T-helper 17 cell (primary cell): ENCODE data around the gene CD7. TPM values are rescaled to one million over a fixed set of nuclear protein-coding genes. Genes with fewer than 3 reads are reported as not detected.
"Not testable (repeated sequence)": the region's sequence is repeated elsewhere in the genome, so short reads cannot be mapped to it uniquely, and the experiment has no call there.

ENCODE experiments used
- ATAC-seq: fragments of 150-1000 bp; cut with Tn5 transposase; 2 replicates; pipeline ENCODE4 v1.10.0; 2021; ENCODE audit warnings: mild to moderate bottlenecking, moderate library complexity
- DNase-seq, 3 donors: peaks; one replicate each; pipeline versions ENCODE4 v3.0.0 to v3.0.0-alpha.2; 2020 to 2021
- H3K9me3 ChIP-seq: one replicate; pipeline ENCODE4 v1.7.0; 2013; ENCODE audit warnings: low read length, mild to moderate bottlenecking; ENCODE audit not compliant: control insufficient read depth, poor library complexity, severe bottlenecking
- H3K27ac Mint-ChIP-seq: one replicate; pipeline ENCODE4 v1.8.0; 2022; ENCODE audit warnings: mild to moderate bottlenecking, moderate library complexity, mixed read lengths
- H3K27me3 Mint-ChIP-seq: one replicate; pipeline ENCODE4 v1.8.0; 2022; ENCODE audit warnings: mixed read lengths
- H3K36me3 Mint-ChIP-seq: one replicate; pipeline ENCODE4 v1.8.0; 2022; ENCODE audit warnings: low read depth, mixed read lengths
- H3K4me1 Mint-ChIP-seq: one replicate; pipeline ENCODE4 v1.8.0; 2022; ENCODE audit warnings: mild to moderate bottlenecking, mixed read lengths
- H3K4me3 Mint-ChIP-seq: one replicate; pipeline ENCODE4 v1.8.0; 2022; ENCODE audit warnings: mild to moderate bottlenecking, moderate library complexity, mixed read lengths
- total RNA-seq, 4 donors: library from RNA in 2 of 4; stranded (reverse) in 2 of 4; gene quantifications; one replicate each; pipeline ENCODE4 v1.2.3 and lab custom pipeline; 2022 to 2026

The CD7 gene
- 100 to 1,000 TPM; 119 to 122 TPM for total RNA-seq
- total RNA-seq (lab: John Stamatoyannopoulos, UW): 34.3 to 38.7 reads per million in 2 donors

DNA sequence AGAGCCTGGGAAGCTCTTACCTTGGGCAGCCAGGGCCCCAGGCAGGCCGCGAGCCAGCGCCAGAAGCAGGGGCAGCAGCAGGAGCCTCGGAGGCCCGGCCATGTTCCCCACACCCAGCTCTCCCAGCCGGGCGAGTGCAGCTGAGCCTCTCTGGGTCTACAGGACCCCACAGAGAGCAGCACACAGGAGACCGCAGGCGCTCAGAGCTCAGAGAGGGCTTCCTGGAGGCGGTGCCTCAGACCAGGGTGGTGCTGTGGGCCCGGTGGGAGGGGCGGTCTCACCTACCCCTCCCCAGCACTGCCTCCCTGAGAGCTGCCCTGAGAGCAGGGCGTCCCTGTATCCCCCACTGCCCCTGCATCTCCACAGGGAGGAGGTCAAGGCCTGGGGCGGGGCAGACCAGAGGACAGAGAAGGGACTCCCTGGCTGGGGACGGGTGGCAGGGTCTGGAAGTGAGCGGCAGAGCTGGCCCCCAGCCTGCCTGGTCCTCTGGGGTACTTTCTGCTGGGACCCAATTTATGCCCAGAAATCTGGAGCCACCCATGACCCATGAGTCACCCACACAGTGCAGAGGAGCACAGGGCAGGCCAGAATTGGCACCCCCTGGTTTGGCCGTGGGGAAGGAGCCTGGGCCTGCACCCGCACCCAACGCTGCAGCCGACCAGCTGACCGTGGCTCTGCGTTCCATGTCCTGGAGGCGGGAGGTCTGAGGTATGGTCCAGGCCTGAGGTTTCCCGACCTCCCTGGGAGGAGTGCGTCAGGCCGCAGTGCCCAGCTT is at the start of gene CD7:
CD7 (minus strand) TSS at position 215 of the 775 bp plus-strand sequence; CDS start at position 102, 113 bp downstream.
- peaks cover 22% of the 10 kb centered on the region for H3K4me1 Mint-ChIP-seq
- peak within 1 kb of the TSS; percentile 94 for H3K4me3 Mint-ChIP-seq
- no peaks in the 10 kb centered on the region for H3K9me3 ChIP-seq
- no peaks in the 10 kb centered on the region for H3K27me3 Mint-ChIP-seq
- peak within 1 kb of the TSS; percentile 84 for H3K27ac Mint-ChIP-seq
- no peaks in the 10 kb centered on the region for H3K36me3 Mint-ChIP-seq
- ATAC-seq (peak; percentile 73), DNase-seq (peak in 2 of 3 donors; percentile 39 to 59)

DNA sequence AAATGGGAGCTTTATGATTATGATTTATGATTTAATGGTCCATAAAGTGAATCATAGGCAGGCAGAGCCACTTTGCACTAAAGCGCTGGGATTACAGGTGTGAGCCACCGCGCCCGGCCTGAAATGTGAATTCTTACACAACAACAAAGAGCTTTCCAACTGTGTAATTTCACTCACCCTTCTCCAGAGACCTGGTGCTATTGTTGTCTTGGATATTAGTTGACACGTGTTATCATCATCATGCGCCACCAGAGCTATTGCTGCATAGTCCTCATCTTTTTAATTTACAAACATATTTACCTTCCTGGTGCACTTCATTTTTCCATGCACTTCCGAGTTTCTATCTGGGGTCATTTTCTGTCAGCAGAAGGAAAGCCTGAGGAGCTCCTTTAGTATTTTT is 49.3 kb upstream of the CD7 start:
- no peak for DNase-seq
- Mint-ChIP-seq H3K27me3 (peaks cover 43% of the 10 kb centered on the region), H3K27ac (no peak overlapping the region), H3K36me3 (peaks cover 2% of the 10 kb centered on the region), H3K4me1 (peaks cover 6% of the 10 kb centered on the region), H3K4me3 (no peak overlapping the region)
- no peaks in the 10 kb centered on the region for H3K9me3 ChIP-seq
- ATAC-seq: no peak

DNA sequence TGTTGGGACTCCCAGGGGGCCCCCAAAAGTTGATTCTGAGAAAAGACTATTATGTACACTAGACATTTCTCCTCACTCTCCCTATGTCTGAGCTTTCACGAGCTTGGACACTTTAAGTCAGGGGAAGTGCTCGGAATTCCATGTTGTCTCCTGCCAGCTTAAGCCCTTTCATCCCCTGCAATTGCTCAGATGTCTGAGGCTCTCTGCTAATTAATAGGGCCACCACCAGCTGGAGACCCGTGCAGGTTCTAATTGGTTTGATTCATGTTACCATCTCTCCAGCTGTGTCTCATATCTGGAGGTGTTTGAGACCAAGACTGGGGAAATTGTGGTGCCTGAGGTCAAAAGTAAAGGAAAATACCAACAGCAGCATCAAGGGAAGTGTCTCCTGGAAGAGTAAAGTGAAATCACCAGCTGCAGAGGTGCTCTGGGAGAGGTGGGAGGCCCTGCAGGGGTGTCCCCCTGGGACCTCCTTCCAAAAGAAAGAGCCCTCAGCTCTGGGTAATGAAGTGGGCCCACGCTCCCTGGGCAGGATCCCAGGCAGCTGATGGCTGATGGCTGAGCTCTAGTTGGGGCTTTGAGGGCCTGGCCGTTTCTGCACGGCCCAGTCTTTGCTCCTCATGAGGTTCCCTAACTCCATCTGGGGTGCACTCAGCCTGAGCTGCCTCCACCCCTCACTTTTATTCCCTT is 48.3 kb upstream of the CD7 start:
- no peak for DNase-seq
- H3K4me1 Mint-ChIP-seq: peaks cover 2% of the 10 kb centered on the region
- H3K36me3 Mint-ChIP-seq: no peaks in the 10 kb centered on the region
- no peak overlapping the region for H3K27ac Mint-ChIP-seq
- no peaks in the 10 kb centered on the region for H3K9me3 ChIP-seq
- ATAC-seq: no peak
- no peak overlapping the region for H3K4me3 Mint-ChIP-seq
- peaks cover 38% of the 10 kb centered on the region for H3K27me3 Mint-ChIP-seq

DNA sequence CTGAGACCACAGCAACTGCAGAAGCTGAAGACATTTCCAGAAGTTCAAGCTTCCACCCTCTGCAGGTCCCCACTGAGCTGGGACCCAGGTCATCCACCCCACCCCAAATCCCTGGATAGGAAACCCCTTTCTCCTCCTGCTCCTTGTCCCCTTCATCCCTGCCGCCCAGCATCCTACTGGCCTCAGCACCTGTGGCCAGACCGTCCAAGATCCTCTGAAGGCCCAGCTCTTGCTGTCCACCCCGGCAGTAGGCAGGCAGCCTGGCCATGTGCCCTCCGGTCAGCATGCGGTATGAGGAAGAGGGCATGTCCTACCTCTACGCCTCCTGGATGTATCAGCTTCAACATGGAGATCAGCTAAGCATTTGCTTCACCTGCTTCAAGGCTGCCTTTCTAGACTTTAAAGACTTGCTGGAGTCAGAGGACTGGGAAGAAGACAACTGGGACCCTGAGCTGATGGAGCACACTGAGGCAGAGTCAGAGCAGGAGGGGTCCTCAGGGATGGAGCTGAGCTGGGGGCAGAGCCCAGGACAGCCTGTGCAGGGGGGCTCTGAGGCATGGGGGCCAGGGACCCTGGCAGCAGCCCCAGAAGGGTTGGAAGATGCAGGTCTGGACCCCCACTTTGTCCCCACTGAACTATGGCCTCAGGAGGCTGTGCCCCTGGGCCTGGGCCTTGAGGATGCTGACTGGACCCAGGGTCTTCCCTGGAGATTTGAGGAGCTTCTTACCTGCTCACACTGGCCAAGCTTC is 44.7 kb upstream of the CD7 start:
- peaks cover 6% of the 10 kb centered on the region for H3K4me1 Mint-ChIP-seq

DNA sequence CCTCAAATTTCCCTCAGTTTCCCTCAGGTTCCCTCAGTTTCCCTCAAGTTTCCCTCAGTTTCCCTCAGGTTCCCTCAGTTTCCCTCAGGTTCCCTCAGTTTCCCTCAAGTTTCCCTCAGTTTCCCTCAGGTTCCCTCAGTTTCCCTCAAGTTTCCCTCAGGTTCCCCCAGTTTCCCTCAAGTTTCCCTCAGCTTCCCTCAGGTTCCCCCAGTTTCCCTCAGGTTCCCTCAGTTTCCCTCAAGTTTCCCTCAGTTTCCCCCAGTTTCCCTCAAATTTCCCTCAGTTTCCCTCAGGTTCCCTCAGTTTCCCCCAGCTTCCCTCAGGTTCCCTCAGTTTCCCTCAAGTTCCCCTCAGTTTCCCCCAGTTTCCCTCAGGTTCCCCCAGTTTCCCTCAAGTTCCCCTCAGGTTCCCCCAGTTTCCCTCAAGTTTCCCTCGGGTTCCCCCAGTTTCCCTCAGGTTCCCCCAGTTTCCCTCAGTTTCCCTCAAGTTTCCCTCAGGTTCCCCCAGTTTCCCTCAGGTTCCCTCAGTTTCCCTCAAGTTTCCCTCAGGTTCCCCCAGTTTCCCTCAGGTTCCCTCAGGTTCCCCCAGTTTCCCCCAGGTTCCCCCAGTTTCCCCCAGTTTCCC is 42.2 kb upstream of the CD7 start:
- H3K4me1 Mint-ChIP-seq, H3K36me3 Mint-ChIP-seq, H3K9me3 ChIP-seq, H3K27ac Mint-ChIP-seq, H3K4me3 Mint-ChIP-seq, DNase-seq, ATAC-seq: not testable (repeated sequence)
- H3K27me3 Mint-ChIP-seq: peaks cover 21% of the 10 kb centered on the region

More for the DNA sequence above, 44.7 kb upstream of the CD7 start:
- DNase-seq (no peak), ATAC-seq (no peak)
- peaks cover 8% of the 10 kb centered on the region for H3K36me3 Mint-ChIP-seq
- no peaks in the 10 kb centered on the region for H3K9me3 ChIP-seq
- H3K27me3 Mint-ChIP-seq: peaks cover 31% of the 10 kb centered on the region
- H3K4me3 Mint-ChIP-seq: no peak overlapping the region
- no peak overlapping the region for H3K27ac Mint-ChIP-seq

DNA sequence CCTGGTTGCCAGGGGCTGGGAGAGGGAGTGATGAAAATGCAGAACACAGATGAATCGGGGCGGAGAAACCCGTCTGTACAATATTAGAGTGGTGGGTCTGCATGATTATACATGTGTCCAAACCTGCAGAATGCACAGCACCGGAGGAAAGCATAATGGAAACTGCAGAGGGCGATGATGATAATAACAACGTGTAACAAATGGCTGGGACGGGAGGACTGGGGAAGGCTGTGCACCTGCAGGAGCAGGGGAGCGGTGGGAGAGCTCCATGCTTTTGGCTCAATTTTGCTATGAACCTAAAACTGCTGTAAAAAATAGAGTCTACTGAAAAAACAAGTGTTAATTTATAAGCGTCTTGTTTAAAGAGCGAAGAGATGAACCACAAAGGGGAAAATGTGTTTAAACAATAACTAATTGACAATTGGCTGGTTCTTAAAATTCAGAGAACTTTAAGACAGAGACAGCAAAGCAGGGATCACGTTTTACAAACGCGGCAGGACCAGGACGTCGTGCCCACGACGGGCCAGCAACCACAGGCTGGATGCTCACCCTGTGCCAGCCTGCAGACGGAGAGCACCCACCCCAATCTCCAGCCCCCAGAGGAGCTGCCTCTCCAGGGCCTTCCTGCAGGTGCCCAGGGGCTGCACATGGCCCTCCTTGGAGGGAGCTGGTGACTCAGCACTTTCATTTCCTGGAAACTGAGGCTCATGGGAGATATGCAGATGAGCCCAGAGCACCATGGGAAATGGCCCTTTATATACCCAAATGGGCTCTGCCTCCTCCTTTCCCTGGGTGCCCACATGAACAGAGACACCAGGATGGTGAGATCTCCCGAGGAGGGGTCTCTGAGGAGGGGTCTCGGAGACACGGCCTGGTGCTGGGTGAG is 41.3 kb upstream of the CD7 start, which contains the start of gene TEX19:
TEX19 (plus strand) TSS at position 783 of the 886 bp plus-strand sequence. CDS start 2,904 bp downstream, outside the sequence.
- H3K36me3 Mint-ChIP-seq: peaks cover 8% of the 10 kb centered on the region
- peak; percentile 83 for ATAC-seq
- no peak for DNase-seq
- H3K27ac Mint-ChIP-seq: peak within 1 kb of the TSS; percentile 54
- H3K4me3 Mint-ChIP-seq: peak within 1 kb of the TSS; percentile 66
- peaks cover 20% of the 10 kb centered on the region for H3K27me3 Mint-ChIP-seq
- no peaks in the 10 kb centered on the region for H3K9me3 ChIP-seq
- peaks cover 6% of the 10 kb centered on the region for H3K4me1 Mint-ChIP-seq

DNA sequence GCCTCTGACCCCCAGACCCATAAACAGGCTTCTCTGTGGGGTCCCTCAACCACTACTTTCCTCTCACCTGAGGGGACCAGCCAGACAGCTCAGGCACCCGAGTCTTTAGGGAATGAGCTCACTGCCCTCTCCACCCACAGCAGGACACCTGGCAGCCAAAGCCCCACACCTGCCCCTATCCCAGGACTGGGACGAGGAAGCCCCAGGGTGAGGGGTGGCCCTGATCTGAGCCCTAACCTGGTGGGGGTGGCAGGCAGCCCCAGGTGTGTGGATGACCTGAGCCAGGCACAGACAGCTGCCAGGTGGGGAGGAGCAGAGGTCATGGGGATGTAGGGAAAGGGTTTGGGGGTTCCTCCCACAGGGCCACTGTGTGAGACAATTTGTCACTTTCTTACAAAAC is 40.0 kb upstream of the CD7 start:
- no peak for ATAC-seq
- Mint-ChIP-seq H3K4me1 (peaks cover 6% of the 10 kb centered on the region), H3K36me3 (peaks cover 8% of the 10 kb centered on the region), H3K4me3 (no peak overlapping the region), H3K27me3 (peaks cover 20% of the 10 kb centered on the region), H3K27ac (no peak overlapping the region)
- H3K9me3 ChIP-seq: no peaks in the 10 kb centered on the region
- no peak for DNase-seq

DNA sequence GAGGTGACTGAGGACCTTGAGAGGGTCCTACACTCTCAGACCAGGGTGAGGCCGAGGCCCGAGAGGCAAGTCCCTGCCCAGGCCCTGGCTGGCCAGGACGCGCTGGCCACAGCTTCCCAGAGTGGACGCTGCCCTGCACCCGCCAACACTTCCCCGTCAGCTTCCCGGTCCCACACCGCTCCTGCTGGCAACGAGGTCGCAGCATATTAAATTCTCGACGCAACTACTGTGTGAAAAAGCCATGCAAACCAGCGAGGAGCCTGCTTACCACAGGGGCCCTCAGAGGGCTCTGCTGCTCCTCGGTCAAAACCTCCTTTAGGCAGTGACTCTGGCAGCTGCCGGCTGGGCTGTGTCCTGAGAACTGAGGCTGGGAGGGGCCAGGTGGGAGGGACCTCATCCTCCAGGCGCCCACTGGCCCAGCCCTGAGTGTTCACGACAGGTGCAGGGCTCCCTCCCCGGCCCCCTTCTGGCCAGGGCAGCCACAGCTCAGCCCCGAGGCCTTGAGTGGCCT is 39.5 kb upstream of the CD7 start:
- peaks cover 8% of the 10 kb centered on the region for H3K4me1 Mint-ChIP-seq
- no peak for ATAC-seq
- peaks cover 21% of the 10 kb centered on the region for H3K27me3 Mint-ChIP-seq
- no peak overlapping the region for H3K27ac Mint-ChIP-seq
- no peaks in the 10 kb centered on the region for H3K9me3 ChIP-seq
- no peak for DNase-seq
- no peak overlapping the region for H3K4me3 Mint-ChIP-seq
- H3K36me3 Mint-ChIP-seq: peaks cover 8% of the 10 kb centered on the region

DNA sequence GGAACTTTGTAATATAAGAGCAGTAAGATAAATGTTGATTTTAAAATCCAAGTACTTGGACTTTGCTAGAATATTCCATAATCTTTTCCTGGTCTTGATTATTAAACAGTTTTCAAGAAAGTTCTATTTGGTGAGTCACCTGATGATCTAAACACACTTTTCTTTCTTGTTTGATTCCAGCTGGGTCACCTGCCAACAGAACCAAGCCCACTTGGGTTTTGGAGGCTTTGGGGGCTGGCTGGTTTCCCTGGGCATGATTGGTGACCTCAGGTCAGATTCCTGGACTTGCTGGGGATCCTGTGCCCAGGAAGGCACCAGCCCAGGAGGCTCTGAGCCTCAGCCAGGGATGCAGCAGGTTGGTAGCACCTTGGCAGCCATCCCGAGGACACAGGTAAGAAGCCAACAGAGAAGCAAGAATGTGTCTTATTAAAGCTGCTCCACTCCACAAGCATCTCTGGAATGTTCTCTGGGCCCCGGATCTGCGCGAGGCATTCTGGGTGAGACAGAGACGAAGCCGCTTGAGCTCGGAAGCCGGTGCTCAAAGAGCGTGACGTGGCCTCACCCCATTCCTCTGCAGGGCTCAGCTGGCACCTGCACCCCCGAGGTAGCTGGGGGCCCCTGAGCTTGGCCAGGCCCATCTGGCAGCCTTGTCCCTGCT is 38.5 kb upstream of the CD7 start:
- no peak overlapping the region for H3K4me3 Mint-ChIP-seq
- ATAC-seq (no peak), DNase-seq (no peak)
- peaks cover 11% of the 10 kb centered on the region for H3K4me1 Mint-ChIP-seq
- H3K27ac Mint-ChIP-seq: no peak overlapping the region
- H3K27me3 Mint-ChIP-seq: peaks cover 28% of the 10 kb centered on the region
- H3K9me3 ChIP-seq: no peaks in the 10 kb centered on the region
- peaks cover 8% of the 10 kb centered on the region for H3K36me3 Mint-ChIP-seq

DNA sequence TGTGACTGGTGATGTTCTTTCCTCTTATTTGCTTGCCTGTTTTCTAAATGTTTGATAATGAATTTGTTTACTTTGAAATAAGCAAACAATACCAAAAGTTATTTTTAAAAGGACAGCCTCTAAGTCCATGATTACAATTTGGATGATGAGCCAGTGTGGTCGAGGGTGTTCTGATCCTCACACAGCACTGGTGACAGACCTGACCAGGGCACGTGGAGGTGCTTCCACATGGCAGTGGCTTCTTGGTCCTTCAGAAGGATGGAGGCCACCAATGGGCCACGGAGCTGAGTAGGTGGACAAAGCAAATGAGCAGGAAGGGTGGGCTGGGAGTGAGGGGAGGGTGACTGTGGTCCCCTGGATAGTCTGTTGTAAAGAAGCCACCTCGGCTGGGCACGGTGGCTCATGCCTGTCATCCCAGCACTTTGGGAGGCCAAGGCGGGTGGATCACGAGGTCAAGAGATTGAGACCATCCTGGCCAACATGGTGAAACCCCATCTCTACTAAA is 37.4 kb upstream of the CD7 start:
- Mint-ChIP-seq H3K4me3 (no peak overlapping the region), H3K27ac (no peak overlapping the region), H3K36me3 (peaks cover 8% of the 10 kb centered on the region), H3K27me3 (peaks cover 28% of the 10 kb centered on the region), H3K4me1 (peaks cover 11% of the 10 kb centered on the region)
- DNase-seq: no peak
- no peaks in the 10 kb centered on the region for H3K9me3 ChIP-seq
- no peak for ATAC-seq

DNA sequence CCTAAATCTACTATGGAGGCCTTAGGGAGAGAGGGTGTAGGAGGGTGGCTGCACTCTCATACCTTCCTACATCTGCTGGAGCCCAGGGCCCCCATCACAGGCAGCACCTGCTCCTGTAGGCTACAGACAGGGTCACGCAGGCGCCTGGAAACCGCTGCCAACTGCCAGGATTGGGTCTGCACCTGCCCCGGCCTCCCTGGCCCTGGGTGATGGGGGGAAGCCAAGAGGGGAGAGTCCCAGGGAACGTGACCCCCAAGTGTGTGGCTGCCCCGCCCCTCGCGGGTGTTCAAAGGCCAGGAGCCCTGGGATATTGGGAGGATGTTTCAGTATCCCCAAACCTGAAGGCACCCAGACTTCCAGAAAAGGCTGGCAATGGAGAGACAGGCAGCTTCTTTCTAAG is 36.1 kb upstream of the CD7 start:
- no peak overlapping the region for H3K27ac Mint-ChIP-seq
- peaks cover 8% of the 10 kb centered on the region for H3K4me1 Mint-ChIP-seq
- peaks cover 3% of the 10 kb centered on the region for H3K36me3 Mint-ChIP-seq
- ATAC-seq: no peak
- no peaks in the 10 kb centered on the region for H3K9me3 ChIP-seq
- peaks cover 30% of the 10 kb centered on the region for H3K27me3 Mint-ChIP-seq
- no peak for DNase-seq
- H3K4me3 Mint-ChIP-seq: no peak overlapping the region
